HL-60 (cell line): ENCODE data around the gene SYT11.

Source experiments
- DNase-seq, 2 experiments: peaks; one replicate each; pipeline ENCODE4 v3.0.0-alpha.2; 2010 to 2020; ENCODE audit warnings: low read depth in 1 of 2, low spot score in 1 of 2
- H3K27ac ChIP-seq: fragments of 250-450 bp; sonication (Bioruptor Pico); replicated peaks from 2 replicates; pipeline ENCODE4 v1.5.1; 2020; ENCODE audit warnings: mild to moderate bottlenecking, moderate library complexity
- H3K27me3 ChIP-seq: fragments of 250-450 bp; sonication (Bioruptor Pico); 2 replicates; pipeline ENCODE4 v1.5.1; 2021; ENCODE audit warnings: mild to moderate bottlenecking, moderate library complexity; ENCODE audit not compliant: insufficient read depth, poor library complexity, severe bottlenecking
- H3K4me3 ChIP-seq: replicated peaks from 2 replicates; pipeline ENCODE4 v1.5.1; 2011; ENCODE audit warnings: mild to moderate bottlenecking, control low read depth, low read length; ENCODE audit not compliant: insufficient read depth
- CTCF ChIP-seq: IDR thresholded peaks from one replicate; pipeline ENCODE4 v1.5.1; 2011; ENCODE audit warnings: low read length, control low read depth, inconsistent platforms; ENCODE audit not compliant: insufficient read depth
- GABPA ChIP-seq: IDR thresholded peaks from 2 replicates; pipeline ENCODE4 v1.6.1; 2012; ENCODE audit warnings: low read depth
- POLR2AphosphoS5 ChIP-seq: IDR thresholded peaks from 2 replicates; pipeline ENCODE4 v1.6.1; 2012; ENCODE audit warnings: low read depth
- SPI1 ChIP-seq: IDR thresholded peaks from 2 replicates; pipeline ENCODE4 v1.6.1; 2012; ENCODE audit warnings: low read depth, mild to moderate bottlenecking, borderline replicate concordance
- TF ChIP-seq, protein P1 (sequence below): IDR thresholded peaks from 2 replicates; pipeline ENCODE4 v1.6.1; 2012; ENCODE audit warnings: low read depth; ENCODE audit not compliant: insufficient replicate concordance

Gene SYT11

GRCh38 chr1:155844860-155845421, 14.4 kb upstream of the SYT11 start:
- Histone ChIP-seq H3K27me3 (no peaks in the 10 kb centered on the region), H3K27ac (no peak overlapping the region), H3K4me3 (no peak overlapping the region)
- no peak for DNase-seq
- TF ChIP-seq CTCF (no peak), POLR2AphosphoS5 (no peak), GABPA (no peak), SPI1 (no peak)
- TF ChIP-seq, protein P1, sequence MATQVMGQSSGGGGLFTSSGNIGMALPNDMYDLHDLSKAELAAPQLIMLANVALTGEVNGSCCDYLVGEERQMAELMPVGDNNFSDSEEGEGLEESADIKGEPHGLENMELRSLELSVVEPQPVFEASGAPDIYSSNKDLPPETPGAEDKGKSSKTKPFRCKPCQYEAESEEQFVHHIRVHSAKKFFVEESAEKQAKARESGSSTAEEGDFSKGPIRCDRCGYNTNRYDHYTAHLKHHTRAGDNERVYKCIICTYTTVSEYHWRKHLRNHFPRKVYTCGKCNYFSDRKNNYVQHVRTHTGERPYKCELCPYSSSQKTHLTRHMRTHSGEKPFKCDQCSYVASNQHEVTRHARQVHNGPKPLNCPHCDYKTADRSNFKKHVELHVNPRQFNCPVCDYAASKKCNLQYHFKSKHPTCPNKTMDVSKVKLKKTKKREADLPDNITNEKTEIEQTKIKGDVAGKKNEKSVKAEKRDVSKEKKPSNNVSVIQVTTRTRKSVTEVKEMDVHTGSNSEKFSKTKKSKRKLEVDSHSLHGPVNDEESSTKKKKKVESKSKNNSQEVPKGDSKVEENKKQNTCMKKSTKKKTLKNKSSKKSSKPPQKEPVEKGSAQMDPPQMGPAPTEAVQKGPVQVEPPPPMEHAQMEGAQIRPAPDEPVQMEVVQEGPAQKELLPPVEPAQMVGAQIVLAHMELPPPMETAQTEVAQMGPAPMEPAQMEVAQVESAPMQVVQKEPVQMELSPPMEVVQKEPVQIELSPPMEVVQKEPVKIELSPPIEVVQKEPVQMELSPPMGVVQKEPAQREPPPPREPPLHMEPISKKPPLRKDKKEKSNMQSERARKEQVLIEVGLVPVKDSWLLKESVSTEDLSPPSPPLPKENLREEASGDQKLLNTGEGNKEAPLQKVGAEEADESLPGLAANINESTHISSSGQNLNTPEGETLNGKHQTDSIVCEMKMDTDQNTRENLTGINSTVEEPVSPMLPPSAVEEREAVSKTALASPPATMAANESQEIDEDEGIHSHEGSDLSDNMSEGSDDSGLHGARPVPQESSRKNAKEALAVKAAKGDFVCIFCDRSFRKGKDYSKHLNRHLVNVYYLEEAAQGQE: no peak

- TF ChIP-seq SPI1: no peak
- TF ChIP-seq POLR2AphosphoS5: no peak
- TF ChIP-seq CTCF: no peak
- TF ChIP-seq, protein P1: no peak
- TF ChIP-seq GABPA: no peak
- no peak overlapping the region for H3K27ac ChIP-seq
- no peaks in the 10 kb centered on the region for H3K27me3 ChIP-seq
- H3K4me3 ChIP-seq: no peak overlapping the region
- DNase-seq: no peak
Measured at GRCh38 chr1:155847823-155848529, 11.4 kb upstream of the SYT11 start.

DNA sequence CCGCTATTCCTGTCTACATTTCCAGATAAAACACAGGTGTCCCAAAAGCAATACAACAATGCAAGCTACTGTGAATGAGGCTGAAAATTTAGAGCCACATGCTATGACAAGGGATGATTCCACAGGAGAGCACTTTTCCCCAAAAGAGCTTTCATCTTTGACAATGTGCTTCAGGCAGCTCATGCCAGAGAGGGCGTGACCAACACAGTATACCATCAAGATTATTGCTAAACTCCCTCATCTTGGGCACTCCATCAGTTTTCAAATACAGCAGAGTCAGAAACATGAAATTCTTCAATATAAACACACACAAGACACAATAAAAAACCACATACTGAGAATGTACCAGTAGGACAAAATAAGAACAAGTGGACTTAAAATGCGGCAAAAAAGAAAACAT, 9.0 kb upstream of the SYT11 start:
- no peak for DNase-seq
- H3K27ac ChIP-seq: no peak overlapping the region
- TF ChIP-seq POLR2AphosphoS5: no peak
- TF ChIP-seq SPI1: no peak
- TF ChIP-seq, protein P1: no peak
- H3K27me3 ChIP-seq: no peaks in the 10 kb centered on the region
- no peak overlapping the region for H3K4me3 ChIP-seq
